ENCODE data around the gene HMGN4.

HMGN4 gene

DNA sequence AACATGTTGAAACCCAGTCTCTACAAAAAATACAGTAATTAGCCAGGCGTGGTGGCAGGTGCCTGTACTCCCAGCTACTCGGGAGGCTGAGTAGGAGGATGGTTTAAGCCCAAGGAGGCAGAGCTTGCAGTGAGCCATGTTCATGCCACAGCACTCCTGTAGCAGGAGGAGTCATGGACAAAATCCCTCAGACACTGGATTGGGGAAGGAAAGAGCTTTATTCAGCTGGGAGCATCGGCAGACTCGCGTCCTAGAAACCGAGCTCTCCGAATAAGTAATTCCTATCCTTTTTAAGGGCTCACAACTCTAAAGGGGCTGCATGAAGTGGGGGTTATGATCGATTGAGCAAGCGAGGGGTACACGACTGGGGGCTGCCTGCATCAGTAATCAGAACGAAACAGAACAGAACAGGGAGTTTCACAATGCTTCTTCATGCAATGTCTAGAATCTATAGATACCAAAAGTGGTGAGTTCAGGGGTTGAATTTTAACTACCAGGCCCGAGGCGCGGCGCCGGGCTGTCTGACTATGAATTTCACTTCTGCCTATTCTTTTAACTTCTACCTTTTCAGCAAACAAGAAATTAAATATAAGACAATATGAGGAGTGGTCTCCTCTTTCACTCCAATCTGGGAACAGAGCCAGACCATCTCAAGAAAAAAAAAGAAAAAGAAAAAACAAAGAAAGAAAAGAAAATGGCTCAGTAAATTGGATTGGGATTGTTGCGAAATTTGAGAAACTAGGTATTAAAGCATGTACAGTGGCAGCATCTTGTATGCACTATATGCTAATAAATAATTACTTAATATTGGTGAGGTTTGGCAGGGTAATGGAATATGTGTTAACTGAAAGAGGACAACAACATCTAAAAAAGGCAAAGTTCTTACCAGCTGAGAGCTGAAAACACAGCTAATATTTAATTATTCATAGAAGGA lies 23.6 kb downstream of the HMGN4 start:
- no peak overlapping the region for H4K8ac ChIP-seq (ENCODE audit: low read depth, low read length)
- no peak overlapping the region for H2BK15ac ChIP-seq (ENCODE audit: low read length)
- no peak overlapping the region for H2BK5ac ChIP-seq (ENCODE audit: low read length)
- H3K4me1 ChIP-seq (ENCODE audit: control insufficient read depth in 2 of 2, insufficient read depth in 1 of 2, low read depth in 1 of 2, low read length in 2 of 2): no peaks in the 10 kb centered on the region
- H3K36me3 ChIP-seq (replicated peaks in 1 of 2; ENCODE audit: control insufficient read depth in 2 of 2, insufficient read depth in 2 of 2, low read length in 2 of 2): no peaks in the 10 kb centered on the region
- no peak overlapping the region for H3K4me3 ChIP-seq (ENCODE audit: low read length in 2 of 2)
- no peak overlapping the region for H3K4ac ChIP-seq (ENCODE audit: low read length)
- no peak overlapping the region for H2BK120ac ChIP-seq (ENCODE audit: low read depth, low read length)
- H2BK12ac ChIP-seq (ENCODE audit: low read length): no peak overlapping the region
- H3K4me2 ChIP-seq (ENCODE audit: insufficient read depth, low read length, poor library complexity, severe bottlenecking): no peak overlapping the region
- H3K18ac ChIP-seq (ENCODE audit: low read length): no peak overlapping the region
- H2AK5ac ChIP-seq (ENCODE audit: low read depth, low read length): no peak overlapping the region
- no peak overlapping the region for H3K9ac ChIP-seq (ENCODE audit: low read depth, low read length, poor library complexity)
- H3K79me1 ChIP-seq (ENCODE audit: low read depth, low read length): no peaks in the 10 kb centered on the region
- no peaks in the 10 kb centered on the region for H3K27me3 ChIP-seq (ENCODE audit: control insufficient read depth in 3 of 3, insufficient read depth in 3 of 3, low read depth in 1 of 3, low read length in 3 of 3)
- DNase-seq (ENCODE audit: low spot score): no peak
- H3K27ac ChIP-seq (replicated peaks; ENCODE audit: low read length): no peak overlapping the region
- no peak overlapping the region for H3K23ac ChIP-seq (ENCODE audit: low read depth, low read length, poor library complexity)
- no peak overlapping the region for H2AFZ ChIP-seq (ENCODE audit: low read length)
- no peak overlapping the region for H3K14ac ChIP-seq (ENCODE audit: low read length)
- H4K91ac ChIP-seq (ENCODE audit: low read depth, low read length, poor library complexity): no peak overlapping the region
- H3K9me3 ChIP-seq (replicated peaks in 1 of 2; ENCODE audit: control insufficient read depth in 2 of 2, insufficient read depth in 1 of 2, low read depth in 1 of 2, low read length in 2 of 2): peaks cover 0 to 1% of the 10 kb centered on the region in 2 donors
- 100% methylated on average over 1 of the region's 17 CpGs; no CpG with 5 or more reads in 1 of the 2 donors for WGBS, 2 donors (ENCODE audit: extremely low coverage in 2 of 2, insufficient read length in 2 of 2, insufficient replicate concordance in 1 of 2)

DNA sequence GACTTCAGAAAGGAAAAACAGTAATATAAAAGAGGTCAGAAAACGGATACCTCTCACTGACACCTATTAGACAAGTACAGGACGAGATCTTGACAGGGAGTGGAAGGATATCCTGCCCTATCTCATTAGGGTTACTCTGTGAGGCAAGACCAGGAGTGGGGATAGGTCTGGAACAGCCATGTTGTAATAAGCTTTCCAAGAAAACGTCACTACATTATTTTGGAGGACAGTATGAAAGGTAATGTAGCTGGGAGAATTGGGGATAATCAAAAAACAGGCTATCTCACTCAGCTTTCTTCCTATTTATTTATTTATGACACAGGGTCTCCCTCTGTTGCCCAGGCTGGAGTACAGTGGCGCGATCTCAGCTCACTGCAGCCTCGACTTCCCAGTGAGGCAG lies 25.3 kb downstream of the HMGN4 start:
- H3K4me2 ChIP-seq (ENCODE audit: insufficient read depth, low read length, poor library complexity, severe bottlenecking): no peak overlapping the region
- no CpG with 5 or more reads among the region's 6 CpGs for WGBS, 2 donors (ENCODE audit: extremely low coverage in 2 of 2, insufficient read length in 2 of 2, insufficient replicate concordance in 1 of 2)

DNA sequence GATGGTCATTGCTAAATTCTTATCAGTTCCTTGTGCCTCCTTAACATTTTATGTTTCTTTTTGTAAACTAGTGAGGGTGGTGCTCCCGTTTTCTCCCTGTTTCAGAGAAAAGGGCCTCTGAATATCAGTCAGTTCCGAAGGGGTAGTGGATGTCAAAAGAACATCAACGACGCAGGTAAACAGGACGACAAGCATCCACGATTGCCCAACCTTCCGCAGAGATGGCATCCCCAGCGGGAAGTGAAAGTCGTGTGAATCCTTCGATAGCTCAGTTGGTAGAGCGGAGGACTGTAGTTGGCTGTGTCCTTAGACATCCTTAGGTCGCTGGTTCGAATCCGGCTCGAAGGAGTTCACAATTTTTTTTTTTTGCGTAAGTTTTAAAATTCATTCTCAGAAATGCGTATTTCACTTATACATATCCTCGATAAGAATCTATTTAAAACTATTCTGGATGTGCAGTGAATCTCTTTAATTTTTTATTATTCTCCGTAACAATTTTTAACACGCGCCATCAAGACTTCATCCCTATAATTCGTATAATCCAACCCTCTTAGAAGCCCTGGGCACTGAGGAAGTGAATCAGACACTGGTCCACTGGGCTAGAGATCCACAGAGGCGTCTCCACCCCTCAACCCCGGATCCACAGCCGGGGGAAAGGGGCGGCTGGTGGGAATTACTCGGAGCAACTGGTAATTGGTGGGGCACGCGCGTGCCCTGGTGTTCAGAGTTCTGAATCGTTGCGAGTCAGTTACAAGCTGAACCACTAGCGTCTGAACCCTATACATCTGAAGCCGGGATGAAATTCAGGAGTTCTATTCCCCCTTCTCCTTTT lies 30.7 kb downstream of the HMGN4 start:
- Histone ChIP-seq H3K4me2 (ENCODE audit: insufficient read depth, low read length, poor library complexity, severe bottlenecking) (peak overlapping the region; percentile 51), H4K91ac (ENCODE audit: low read depth, low read length, poor library complexity) (no peak overlapping the region), H4K8ac (ENCODE audit: low read depth, low read length) (no peak overlapping the region), H2AFZ (ENCODE audit: low read length) (peak overlapping the region; percentile 83), H2BK15ac (ENCODE audit: low read length) (no peak overlapping the region), H3K4me1 (ENCODE audit: control insufficient read depth in 2 of 2, insufficient read depth in 1 of 2, low read depth in 1 of 2, low read length in 2 of 2) (no peaks in the 10 kb centered on the region), H3K4me3 (ENCODE audit: low read length in 2 of 2) (peak overlapping the region; percentile 59 to 88), H3K36me3 (replicated peaks in 1 of 2; ENCODE audit: control insufficient read depth in 2 of 2, insufficient read depth in 2 of 2, low read length in 2 of 2) (no peaks in the 10 kb centered on the region), H3K4ac (ENCODE audit: low read length) (no peak overlapping the region), H2AK5ac (ENCODE audit: low read depth, low read length) (no peak overlapping the region), H3K18ac (ENCODE audit: low read length) (no peak overlapping the region), H3K27me3 (ENCODE audit: control insufficient read depth in 3 of 3, insufficient read depth in 3 of 3, low read depth in 1 of 3, low read length in 3 of 3) (no peaks in the 10 kb centered on the region), H3K9ac (ENCODE audit: low read depth, low read length, poor library complexity) (peak overlapping the region; percentile 57), H2BK120ac (ENCODE audit: low read depth, low read length) (no peak overlapping the region), H3K23ac (ENCODE audit: low read depth, low read length, poor library complexity) (no peak overlapping the region), H3K79me1 (ENCODE audit: low read depth, low read length) (no peaks in the 10 kb centered on the region), H2BK12ac (ENCODE audit: low read length) (no peak overlapping the region), H3K27ac (replicated peaks; ENCODE audit: low read length) (no peak overlapping the region), H2BK5ac (ENCODE audit: low read length) (no peak overlapping the region), H3K9me3 (replicated peaks in 1 of 2; ENCODE audit: control insufficient read depth in 2 of 2, insufficient read depth in 1 of 2, low read depth in 1 of 2, low read length in 2 of 2) (no peaks in the 10 kb centered on the region), H3K14ac (ENCODE audit: low read length) (no peak overlapping the region)
- WGBS, 2 donors (ENCODE audit: extremely low coverage in 2 of 2, insufficient read length in 2 of 2, insufficient replicate concordance in 1 of 2): no CpG with 5 or more reads among the region's 34 CpGs
- peak; percentile 98 for DNase-seq (ENCODE audit: low spot score)

More for the DNA sequence above, 25.3 kb downstream of the HMGN4 start:
- H2BK120ac ChIP-seq (ENCODE audit: low read depth, low read length): no peak overlapping the region
- no peak overlapping the region for H3K4ac ChIP-seq (ENCODE audit: low read length)
- no peak overlapping the region for H3K23ac ChIP-seq (ENCODE audit: low read depth, low read length, poor library complexity)
- no peaks in the 10 kb centered on the region for H3K79me1 ChIP-seq (ENCODE audit: low read depth, low read length)
- H3K27me3 ChIP-seq (ENCODE audit: control insufficient read depth in 3 of 3, insufficient read depth in 3 of 3, low read depth in 1 of 3, low read length in 3 of 3): no peaks in the 10 kb centered on the region
- no peak overlapping the region for H3K9ac ChIP-seq (ENCODE audit: low read depth, low read length, poor library complexity)
- H2BK15ac ChIP-seq (ENCODE audit: low read length): no peak overlapping the region
- H3K4me1 ChIP-seq (ENCODE audit: control insufficient read depth in 2 of 2, insufficient read depth in 1 of 2, low read depth in 1 of 2, low read length in 2 of 2): no peaks in the 10 kb centered on the region
- no peak overlapping the region for H2BK12ac ChIP-seq (ENCODE audit: low read length)
- no peak overlapping the region for H2AK5ac ChIP-seq (ENCODE audit: low read depth, low read length)
- no peak overlapping the region for H3K18ac ChIP-seq (ENCODE audit: low read length)
- H2AFZ ChIP-seq (ENCODE audit: low read length): no peak overlapping the region
- no peak for DNase-seq (ENCODE audit: low spot score)
- no peak overlapping the region for H4K91ac ChIP-seq (ENCODE audit: low read depth, low read length, poor library complexity)
- no peak overlapping the region for H3K4me3 ChIP-seq (ENCODE audit: low read length in 2 of 2)
- H2BK5ac ChIP-seq (ENCODE audit: low read length): no peak overlapping the region
- no peak overlapping the region for H4K8ac ChIP-seq (ENCODE audit: low read depth, low read length)
- no peaks in the 10 kb centered on the region for H3K36me3 ChIP-seq (replicated peaks in 1 of 2; ENCODE audit: control insufficient read depth in 2 of 2, insufficient read depth in 2 of 2, low read length in 2 of 2)
- H3K14ac ChIP-seq (ENCODE audit: low read length): no peak overlapping the region
- no peak overlapping the region for H3K27ac ChIP-seq (replicated peaks; ENCODE audit: low read length)
- H3K9me3 ChIP-seq (replicated peaks in 1 of 2; ENCODE audit: control insufficient read depth in 2 of 2, insufficient read depth in 1 of 2, low read depth in 1 of 2, low read length in 2 of 2): peaks cover 0 to 1% of the 10 kb centered on the region in 2 donors

DNA sequence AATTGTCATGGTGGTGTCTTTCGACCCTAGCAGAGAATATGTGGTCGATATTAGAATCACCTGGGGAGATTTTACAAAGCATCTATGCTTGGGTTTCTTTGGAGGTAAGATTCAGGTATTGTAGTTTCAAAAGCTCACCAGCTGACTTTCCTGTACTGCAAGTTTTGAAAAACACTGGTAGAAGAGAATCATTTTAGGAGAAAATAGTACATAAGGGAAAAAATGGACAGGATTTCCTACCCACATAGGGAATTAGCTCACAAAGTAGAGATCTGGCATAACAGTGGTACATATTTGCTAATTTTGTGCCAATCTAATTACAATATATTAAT lies 31.2 kb downstream of the HMGN4 start:
- H3K27ac ChIP-seq (replicated peaks; ENCODE audit: low read length): no peak overlapping the region
- H3K4me1 ChIP-seq (ENCODE audit: control insufficient read depth in 2 of 2, insufficient read depth in 1 of 2, low read depth in 1 of 2, low read length in 2 of 2): no peaks in the 10 kb centered on the region
- peak overlapping the region; percentile 59 to 88 for H3K4me3 ChIP-seq (ENCODE audit: low read length in 2 of 2)
- H2BK120ac ChIP-seq (ENCODE audit: low read depth, low read length): no peak overlapping the region
- H2BK15ac ChIP-seq (ENCODE audit: low read length): no peak overlapping the region
- H3K9ac ChIP-seq (ENCODE audit: low read depth, low read length, poor library complexity): no peak overlapping the region
- H3K9me3 ChIP-seq (replicated peaks in 1 of 2; ENCODE audit: control insufficient read depth in 2 of 2, insufficient read depth in 1 of 2, low read depth in 1 of 2, low read length in 2 of 2): no peaks in the 10 kb centered on the region
- H3K18ac ChIP-seq (ENCODE audit: low read length): no peak overlapping the region
- H3K14ac ChIP-seq (ENCODE audit: low read length): no peak overlapping the region
- no peaks in the 10 kb centered on the region for H3K27me3 ChIP-seq (ENCODE audit: control insufficient read depth in 3 of 3, insufficient read depth in 3 of 3, low read depth in 1 of 3, low read length in 3 of 3)
- no peak overlapping the region for H4K8ac ChIP-seq (ENCODE audit: low read depth, low read length)
- peak overlapping the region; percentile 83 for H2AFZ ChIP-seq (ENCODE audit: low read length)
- H3K4me2 ChIP-seq (ENCODE audit: insufficient read depth, low read length, poor library complexity, severe bottlenecking): peak overlapping the region; percentile 51
- no peaks in the 10 kb centered on the region for H3K79me1 ChIP-seq (ENCODE audit: low read depth, low read length)
- H3K23ac ChIP-seq (ENCODE audit: low read depth, low read length, poor library complexity): no peak overlapping the region
- DNase-seq (ENCODE audit: low spot score): no peak
- no peak overlapping the region for H3K4ac ChIP-seq (ENCODE audit: low read length)
- no peak overlapping the region for H2AK5ac ChIP-seq (ENCODE audit: low read depth, low read length)
- no peaks in the 10 kb centered on the region for H3K36me3 ChIP-seq (replicated peaks in 1 of 2; ENCODE audit: control insufficient read depth in 2 of 2, insufficient read depth in 2 of 2, low read length in 2 of 2)
- no peak overlapping the region for H2BK5ac ChIP-seq (ENCODE audit: low read length)
- no peak overlapping the region for H2BK12ac ChIP-seq (ENCODE audit: low read length)
- no peak overlapping the region for H4K91ac ChIP-seq (ENCODE audit: low read depth, low read length, poor library complexity)
- no CpG with 5 or more reads among the region's 2 CpGs for WGBS, 2 donors (ENCODE audit: extremely low coverage in 2 of 2, insufficient read length in 2 of 2, insufficient replicate concordance in 1 of 2)

Data from neuronal stem cell (in vitro differentiated cells).